Measurements from ENCODE around the gene PCNX3. TPM values are rescaled to one million over a fixed set of nuclear protein-coding genes. Genes with fewer than 3 reads are reported as not detected.
A peak's percentile ranks its signal among the peaks of the same experiment; 100 is the strongest.

Gene PCNX3
- total and polyA plus RNA-seq, 2 of the 4 experiments (the other 2 are of a cell fraction): 5.6 to 33.2 TPM

DNA sequence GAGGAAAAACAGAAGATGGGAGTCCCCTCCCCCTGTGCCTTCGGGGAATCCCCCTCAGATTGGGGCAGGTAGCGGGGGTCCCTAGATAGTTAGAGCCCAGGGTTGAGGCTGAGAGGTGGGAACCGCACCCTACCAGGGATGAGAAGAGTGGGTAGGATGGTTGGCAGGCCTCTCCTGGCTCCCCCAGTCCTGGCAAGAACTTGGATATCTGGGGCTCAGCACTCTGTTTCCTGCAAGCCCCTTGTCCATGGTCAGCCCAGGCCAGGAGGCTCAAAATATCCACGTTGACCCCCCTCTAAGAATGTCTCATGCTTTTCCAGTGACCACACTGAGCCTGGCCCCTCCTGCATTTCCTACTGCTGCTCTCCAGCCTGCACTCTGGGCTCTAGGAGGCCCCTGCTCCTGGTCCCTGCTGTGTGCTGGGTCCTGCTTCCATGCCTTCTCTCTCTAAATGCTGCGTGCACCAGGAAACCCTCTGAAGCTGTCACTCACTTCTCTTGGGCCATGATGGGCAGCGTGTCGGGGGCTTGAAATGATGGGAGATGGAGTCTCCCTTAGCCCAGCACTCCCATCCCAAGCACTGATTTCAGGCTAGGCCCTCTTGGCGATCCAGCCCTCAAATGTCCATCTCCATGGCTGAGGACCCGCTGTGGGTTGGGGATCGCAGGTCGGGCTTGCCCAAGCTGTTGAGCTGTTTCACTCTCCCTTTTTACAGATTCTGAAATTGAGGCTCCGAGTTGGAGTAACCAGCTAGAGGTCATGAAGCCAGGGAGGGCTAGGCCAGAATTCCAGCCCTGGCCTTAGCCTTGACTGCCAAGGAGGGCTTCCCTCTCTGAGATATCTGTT, 3.6 kb upstream of the PCNX3 start:
- Histone ChIP-seq H3K4me3 (ENCODE audit: insufficient read depth, low read depth, low read length) (no peak overlapping the region), H4K20me1 (ENCODE audit: insufficient read depth, low read length) (peaks cover 40% of the 10 kb centered on the region), H3K79me1 (ENCODE audit: low read depth in 1 of 2, low read length in 2 of 2) (peaks cover 9 to 76% of the 10 kb centered on the region in 2 experiments), H2BK20ac (ENCODE audit: low read depth, low read length) (no peak overlapping the region), H2AFZ (replicated peaks; ENCODE audit: low read length, poor library complexity) (peak overlapping the region; percentile 59), H2AK9ac (replicated peaks; ENCODE audit: low read depth, low read length, poor library complexity) (peak overlapping the region; percentile 83), H3K14ac (replicated peaks; ENCODE audit: low read depth, low read length) (no peak overlapping the region; the same call in 1 of the 2 replicates), H3K27ac (ENCODE audit: insufficient read depth, low read length) (peak overlapping the region; percentile 5; the same call in 1 of the 2 replicates), H3K9me3 (ENCODE audit: control insufficient read depth, insufficient read depth, low read length) (no peaks in the 10 kb centered on the region), H2BK15ac (ENCODE audit: low read depth, low read length) (no peak overlapping the region), H3K18ac (ENCODE audit: low read depth, low read length) (no peak overlapping the region), H3K4me2 (ENCODE audit: low read depth, low read length) (peak overlapping the region; percentile 39), H4K91ac (ENCODE audit: insufficient read depth, low read depth, low read length) (peak overlapping the region; percentile 41; the same call in 1 of the 2 replicates), H3K36me3 (ENCODE audit: control insufficient read depth, insufficient read depth, low read length) (peaks cover 14% of the 10 kb centered on the region), H2BK5ac (ENCODE audit: low read depth, low read length, poor library complexity, severe bottlenecking) (no peak overlapping the region), H2BK120ac (ENCODE audit: low read depth, low read length) (no peak overlapping the region), H3K9me1 (ENCODE audit: insufficient read depth, low read length) (0 out of 2 replicates have a peak, but pooled peaks cover 14% of the 10 kb centered on the region), H3K56ac (ENCODE audit: extremely low read depth, insufficient read depth, low read length) (no peak overlapping the region), H4K5ac (ENCODE audit: low read depth, low read length) (no peak overlapping the region), H2AK5ac (ENCODE audit: low read depth, low read length) (peak overlapping the region; percentile 86), H3K4me1 (ENCODE audit: control insufficient read depth, insufficient read depth, low read length) (peaks cover 24% of the 10 kb centered on the region), H4K8ac (ENCODE audit: low read depth in 2 of 2, low read length in 2 of 2) (peak overlapping the region in 1 of 2 experiments; percentile 30; a peak in 1 of 4 replicates), H3K4ac (ENCODE audit: low read depth, low read length) (peak overlapping the region; percentile 51), H3K9ac (ENCODE audit: low read depth, low read length) (peak overlapping the region; percentile 47), H3K27me3 (ENCODE audit: control insufficient read depth, insufficient read depth, low read length) (no peaks in the 10 kb centered on the region), H3K23ac (ENCODE audit: low read depth, low read length) (no peak overlapping the region)
- DNase-seq: peak; percentile 26
- intact Hi-C loops (cut with micrococcal nuclease): no loop called here
- in situ Hi-C loops (cut with MboI; ENCODE audit: low sequenced_read_pairs): no loop called here
- 80% methylated on average over 1 of the region's 12 CpGs; no CpG with 5 or more reads in 1 of the 2 experiments for WGBS, 2 experiments (ENCODE audit: extremely low coverage in 2 of 2, insufficient read length in 1 of 2)
- no peak for TF ChIP-seq CEBPB (IDR thresholded peaks at IDR 0.05; ENCODE audit: low read depth, low read length)
- TF ChIP-seq BHLHE40 (IDR thresholded peaks at IDR 0.05; ENCODE audit: low read depth, low read length): no peak
- TF ChIP-seq NFE2L2 (IDR thresholded peaks at IDR 0.05; ENCODE audit: low read depth, low read length): no peak
- TF ChIP-seq, protein P1, sequence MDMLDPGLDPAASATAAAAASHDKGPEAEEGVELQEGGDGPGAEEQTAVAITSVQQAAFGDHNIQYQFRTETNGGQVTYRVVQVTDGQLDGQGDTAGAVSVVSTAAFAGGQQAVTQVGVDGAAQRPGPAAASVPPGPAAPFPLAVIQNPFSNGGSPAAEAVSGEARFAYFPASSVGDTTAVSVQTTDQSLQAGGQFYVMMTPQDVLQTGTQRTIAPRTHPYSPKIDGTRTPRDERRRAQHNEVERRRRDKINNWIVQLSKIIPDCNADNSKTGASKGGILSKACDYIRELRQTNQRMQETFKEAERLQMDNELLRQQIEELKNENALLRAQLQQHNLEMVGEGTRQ (IDR thresholded peaks at IDR 0.05; ENCODE audit: low read depth, low read length): no peak
- TF ChIP-seq MXI1 (IDR thresholded peaks at IDR 0.05; ENCODE audit: borderline replicate concordance, low read depth, low read length): no peak
- TF ChIP-seq MAZ (IDR thresholded peaks at IDR 0.05; ENCODE audit: borderline replicate concordance, low read depth, low read length): no peak
- no peak for TF ChIP-seq RFX5 (IDR thresholded peaks at IDR 0.05; ENCODE audit: low read depth, low read length)
- TF ChIP-seq RAD21 (IDR thresholded peaks at IDR 0.05; ENCODE audit: low read length): no peak
- TF ChIP-seq MAFK (IDR thresholded peaks at IDR 0.05; ENCODE audit: low read depth, low read length): no peak
- no peak for TF ChIP-seq FOS (IDR thresholded peaks at IDR 0.05; ENCODE audit: low read depth, low read length)
- TF ChIP-seq ELK1 (IDR thresholded peaks at IDR 0.05; ENCODE audit: borderline replicate concordance, low read depth, low read length): no peak
- no peak for ATAC-seq (ENCODE audit: low read depth)
- POLR2A ChIA-PET (ENCODE audit: unreplicated experiment): no interaction called here
- dilution Hi-C loops (cut with HindIII; ENCODE audit: low sequenced_read_pairs, unreplicated experiment): no loop called here
- CTCF ChIA-PET: no interaction called here
- no TSS peak for BruUV-seq (replicated peaks)
